Right atrium auricular region (tissue), 2 donors: ENCODE data around the gene CLTC. TPM values are rescaled to one million over a fixed set of nuclear protein-coding genes. Genes with fewer than 3 reads are reported as not detected.

Experiments used
- DNase-seq: peaks from one replicate; pipeline ENCODE4 v3.0.0-alpha.2; 2019; ENCODE audit warnings: low spot score
- H3K27ac ChIP-seq, 2 donors: fragments of 200-600 bp; sonication (generic); 1 replicate in 1 of 2; 2 replicates in 1 of 2; pipeline ENCODE4 v1.5.1; 2016 to 2019
- H3K27me3 ChIP-seq, 2 donors: fragments of 200-600 bp; sonication (generic); one replicate each; pipeline versions ENCODE4 v1.5.1 to v1.6.0; 2017 to 2019
- H3K36me3 ChIP-seq: fragments of 200-600 bp; sonication (generic); one replicate; pipeline ENCODE4 v1.5.1; 2016
- H3K4me1 ChIP-seq, 2 donors: fragments of 200-600 bp; sonication (generic); one replicate each; pipeline versions ENCODE4 v1.5.1 to v1.6.0; 2017 to 2019
- H3K4me3 ChIP-seq, 2 donors: fragments of 200-600 bp; sonication (generic); 1 replicate in 1 of 2; 2 replicates in 1 of 2; pipeline ENCODE4 v1.5.1; 2017 to 2019; ENCODE audit warnings: mild to moderate bottlenecking in 1 of 2, moderate library complexity in 1 of 2
- H3K9me3 ChIP-seq, 2 donors: fragments of 200-600 bp; sonication (generic); one replicate each; pipeline ENCODE4 v1.5.1; 2019
- total RNA-seq, 2 donors: library from RNA; depleted of rRNA; stranded (reverse); fragments of >200 nt; gene quantifications; one replicate each; pipeline ENCODE4 v1.1.0, GENCODE V29; 2016
- TF ChIP-seq, protein P1 (sequence below), 2 donors: fragments of 200-600 bp; sonication (generic); IDR thresholded peaks; one replicate each; pipeline ENCODE4 v1.5.1; 2019; ENCODE audit warnings: antibody characterized with exemption in 2 of 2

Gene CLTC
- total RNA-seq, 2 donors from 2014 or later, result 183 to 256 TPM

DNA sequence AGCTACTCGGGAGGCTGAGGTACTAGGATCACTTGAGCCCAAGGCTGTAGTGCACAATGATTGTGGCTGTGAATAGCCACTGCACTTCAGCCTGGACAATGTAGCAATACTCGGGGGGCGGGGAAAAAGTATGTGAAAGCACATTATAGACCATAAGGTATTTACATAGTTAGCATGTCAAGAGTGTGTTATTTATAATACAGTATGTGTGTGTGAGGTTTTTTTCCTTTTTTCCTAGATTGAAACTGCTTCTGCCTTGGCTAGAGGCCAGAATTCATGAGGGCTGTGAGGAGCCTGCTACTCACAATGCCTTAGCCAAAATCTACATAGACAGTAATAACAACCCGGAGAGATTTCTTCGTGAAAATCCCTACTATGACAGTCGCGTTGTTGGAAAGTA lies 57.0 kb downstream of the CLTC start:
- no peak for DNase-seq
- TF ChIP-seq, protein P1, sequence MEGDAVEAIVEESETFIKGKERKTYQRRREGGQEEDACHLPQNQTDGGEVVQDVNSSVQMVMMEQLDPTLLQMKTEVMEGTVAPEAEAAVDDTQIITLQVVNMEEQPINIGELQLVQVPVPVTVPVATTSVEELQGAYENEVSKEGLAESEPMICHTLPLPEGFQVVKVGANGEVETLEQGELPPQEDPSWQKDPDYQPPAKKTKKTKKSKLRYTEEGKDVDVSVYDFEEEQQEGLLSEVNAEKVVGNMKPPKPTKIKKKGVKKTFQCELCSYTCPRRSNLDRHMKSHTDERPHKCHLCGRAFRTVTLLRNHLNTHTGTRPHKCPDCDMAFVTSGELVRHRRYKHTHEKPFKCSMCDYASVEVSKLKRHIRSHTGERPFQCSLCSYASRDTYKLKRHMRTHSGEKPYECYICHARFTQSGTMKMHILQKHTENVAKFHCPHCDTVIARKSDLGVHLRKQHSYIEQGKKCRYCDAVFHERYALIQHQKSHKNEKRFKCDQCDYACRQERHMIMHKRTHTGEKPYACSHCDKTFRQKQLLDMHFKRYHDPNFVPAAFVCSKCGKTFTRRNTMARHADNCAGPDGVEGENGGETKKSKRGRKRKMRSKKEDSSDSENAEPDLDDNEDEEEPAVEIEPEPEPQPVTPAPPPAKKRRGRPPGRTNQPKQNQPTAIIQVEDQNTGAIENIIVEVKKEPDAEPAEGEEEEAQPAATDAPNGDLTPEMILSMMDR (IDR thresholded peaks at IDR 0.05), result no peak
- Histone ChIP-seq H3K36me3 (peaks cover 81% of the 10 kb centered on the region), H3K27ac (no peak overlapping the region), H3K4me3 (no peak overlapping the region), H3K9me3 (no peaks in the 10 kb centered on the region), H3K27me3 (no peaks in the 10 kb centered on the region), H3K4me1 (no peaks in the 10 kb centered on the region)

DNA sequence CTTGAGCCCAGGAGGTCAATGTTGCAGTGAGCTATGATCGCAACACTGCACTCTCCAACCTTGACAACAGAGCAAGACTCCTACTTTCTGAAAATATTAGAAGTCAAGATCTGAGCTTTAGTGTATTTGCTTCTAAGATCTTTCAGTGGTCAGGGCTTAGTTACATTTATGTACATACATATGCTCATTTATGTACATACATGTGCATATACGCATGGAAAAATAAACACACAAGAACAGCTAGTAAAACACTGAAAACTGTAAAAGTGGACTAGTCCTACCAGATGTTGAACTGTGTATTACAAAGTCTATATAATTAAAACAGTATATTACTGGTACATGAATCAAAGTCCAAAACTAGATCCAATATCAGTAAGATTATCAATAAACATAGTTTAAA lies 59.2 kb downstream of the CLTC start:
- Histone ChIP-seq H3K4me3 (no peak overlapping the region), H3K27me3 (no peaks in the 10 kb centered on the region), H3K4me1 (no peaks in the 10 kb centered on the region), H3K36me3 (peaks cover 97% of the 10 kb centered on the region), H3K27ac (no peak overlapping the region), H3K9me3 (no peaks in the 10 kb centered on the region)
- no peak for DNase-seq
- TF ChIP-seq, protein P1 (IDR thresholded peaks at IDR 0.05), result no peak

DNA sequence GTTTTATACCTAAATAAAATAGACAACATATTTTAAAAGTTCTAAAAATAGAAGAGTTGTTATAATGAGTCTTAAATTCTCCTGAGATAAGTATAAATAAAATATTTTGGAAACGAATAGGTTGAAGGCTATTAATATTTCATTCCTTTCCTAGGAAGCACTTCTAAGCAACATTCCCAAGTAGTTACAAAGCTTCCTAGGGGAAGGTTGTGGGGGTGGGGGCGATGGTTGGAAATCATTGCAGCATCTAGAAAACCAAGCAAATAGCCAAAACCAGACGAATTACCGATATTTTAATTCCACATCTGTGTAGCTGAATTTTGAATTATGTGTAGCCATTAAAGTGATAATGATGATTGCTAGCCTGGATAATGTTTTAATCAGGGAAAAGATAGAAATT lies 60.6 kb downstream of the CLTC start:
- Histone ChIP-seq H3K4me3 (no peak overlapping the region), H3K27ac (no peak overlapping the region), H3K9me3 (no peaks in the 10 kb centered on the region), H3K36me3 (peaks cover 98% of the 10 kb centered on the region), H3K27me3 (no peaks in the 10 kb centered on the region), H3K4me1 (no peaks in the 10 kb centered on the region)
- TF ChIP-seq, protein P1 (IDR thresholded peaks at IDR 0.05), result no peak
- no peak for DNase-seq

DNA sequence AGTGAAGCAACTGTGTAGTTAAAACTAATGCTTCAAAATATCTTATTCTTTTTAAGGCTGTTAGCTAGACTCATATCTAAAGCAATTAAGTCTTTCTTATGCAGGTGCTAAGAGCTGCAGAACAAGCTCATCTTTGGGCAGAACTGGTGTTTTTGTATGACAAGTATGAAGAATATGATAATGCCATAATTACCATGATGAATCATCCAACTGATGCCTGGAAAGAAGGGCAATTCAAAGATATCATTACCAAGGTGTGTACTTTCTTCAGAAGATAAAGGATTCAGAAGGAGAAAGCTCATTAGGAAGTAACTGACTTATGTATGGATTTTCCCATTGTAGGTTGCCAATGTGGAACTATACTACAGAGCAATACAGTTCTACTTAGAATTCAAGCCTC lies 63.6 kb downstream of the CLTC start:
- H3K27ac ChIP-seq, result no peak overlapping the region
- TF ChIP-seq, protein P1 (IDR thresholded peaks at IDR 0.05), result no peak
- no peaks in the 10 kb centered on the region for H3K9me3 ChIP-seq
- H3K4me1 ChIP-seq, result no peaks in the 10 kb centered on the region
- H3K36me3 ChIP-seq, result peaks cover 100% of the 10 kb centered on the region
- no peak for DNase-seq
- H3K27me3 ChIP-seq, result no peaks in the 10 kb centered on the region
- no peak overlapping the region for H3K4me3 ChIP-seq

DNA sequence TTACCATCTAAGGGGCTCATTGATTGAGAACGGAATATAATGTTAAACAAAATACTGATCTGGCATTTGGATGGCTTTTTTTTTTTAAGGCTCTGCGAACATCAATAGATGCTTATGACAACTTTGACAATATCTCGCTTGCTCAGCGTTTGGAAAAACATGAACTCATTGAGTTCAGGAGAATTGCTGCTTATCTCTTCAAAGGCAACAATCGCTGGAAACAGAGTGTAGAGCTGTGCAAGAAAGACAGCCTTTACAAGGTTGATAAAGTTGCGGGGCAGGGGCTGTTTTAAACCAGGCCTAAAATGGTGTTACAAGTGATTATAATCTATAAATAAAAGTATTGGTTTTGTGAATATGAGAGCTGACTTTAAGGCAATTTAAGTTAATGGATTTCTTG lies 65.3 kb downstream of the CLTC start:
- no peak overlapping the region for H3K4me3 ChIP-seq
- TF ChIP-seq, protein P1 (IDR thresholded peaks at IDR 0.05), result no peak
- no peaks in the 10 kb centered on the region for H3K4me1 ChIP-seq
- peaks cover 98% of the 10 kb centered on the region for H3K36me3 ChIP-seq
- DNase-seq, result no peak
- no peaks in the 10 kb centered on the region for H3K9me3 ChIP-seq
- no peaks in the 10 kb centered on the region for H3K27me3 ChIP-seq
- no peak overlapping the region for H3K27ac ChIP-seq

DNA sequence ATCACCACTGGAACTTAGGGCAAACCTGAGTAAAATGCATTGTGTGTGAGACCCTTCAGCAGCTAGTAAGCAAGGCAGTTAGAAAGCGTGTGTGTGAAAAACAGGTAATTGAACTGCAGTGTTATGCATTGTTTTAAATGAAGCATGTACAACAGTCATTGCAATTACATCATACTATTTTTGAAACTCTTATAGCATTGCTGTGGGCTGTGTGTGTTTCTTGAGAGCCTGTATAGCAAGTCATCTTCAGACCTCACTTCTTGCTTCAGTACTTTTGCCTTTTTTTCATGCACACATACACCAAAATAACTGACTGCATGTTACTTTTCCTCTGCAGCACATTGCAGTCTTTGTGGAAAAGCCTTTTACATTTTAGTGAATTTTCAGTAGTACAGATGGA lies 68.3 kb downstream of the CLTC start:
- TF ChIP-seq, protein P1 (IDR thresholded peaks at IDR 0.05), result no peak
- H3K9me3 ChIP-seq, result no peaks in the 10 kb centered on the region
- H3K36me3 ChIP-seq, result peaks cover 98% of the 10 kb centered on the region
- no peaks in the 10 kb centered on the region for H3K27me3 ChIP-seq
- no peaks in the 10 kb centered on the region for H3K4me1 ChIP-seq
- DNase-seq, result no peak
- no peak overlapping the region for H3K27ac ChIP-seq
- no peak overlapping the region for H3K4me3 ChIP-seq
